Stimulated activated CD4-positive, alpha-beta T cell treated with anti-CD3 and anti-CD28 coated beads, Interleukin-12 subunit alpha, Interleukin-12 subunit beta, amount 100 ng/mL, for 48 hours (primary cell): ENCODE data around the gene KIF5B.
"Not testable (repeated sequence)": the region's sequence is repeated elsewhere in the genome, so short reads cannot be mapped to it uniquely, and the experiment has no call there.

Experiments
- DNase-seq, 3 donors: peaks; one replicate each; pipeline ENCODE4 v3.0.0-alpha.2; 2020; ENCODE audit warnings: low read depth in 2 of 3, low spot score in 1 of 3

The KIF5B gene

DNA sequence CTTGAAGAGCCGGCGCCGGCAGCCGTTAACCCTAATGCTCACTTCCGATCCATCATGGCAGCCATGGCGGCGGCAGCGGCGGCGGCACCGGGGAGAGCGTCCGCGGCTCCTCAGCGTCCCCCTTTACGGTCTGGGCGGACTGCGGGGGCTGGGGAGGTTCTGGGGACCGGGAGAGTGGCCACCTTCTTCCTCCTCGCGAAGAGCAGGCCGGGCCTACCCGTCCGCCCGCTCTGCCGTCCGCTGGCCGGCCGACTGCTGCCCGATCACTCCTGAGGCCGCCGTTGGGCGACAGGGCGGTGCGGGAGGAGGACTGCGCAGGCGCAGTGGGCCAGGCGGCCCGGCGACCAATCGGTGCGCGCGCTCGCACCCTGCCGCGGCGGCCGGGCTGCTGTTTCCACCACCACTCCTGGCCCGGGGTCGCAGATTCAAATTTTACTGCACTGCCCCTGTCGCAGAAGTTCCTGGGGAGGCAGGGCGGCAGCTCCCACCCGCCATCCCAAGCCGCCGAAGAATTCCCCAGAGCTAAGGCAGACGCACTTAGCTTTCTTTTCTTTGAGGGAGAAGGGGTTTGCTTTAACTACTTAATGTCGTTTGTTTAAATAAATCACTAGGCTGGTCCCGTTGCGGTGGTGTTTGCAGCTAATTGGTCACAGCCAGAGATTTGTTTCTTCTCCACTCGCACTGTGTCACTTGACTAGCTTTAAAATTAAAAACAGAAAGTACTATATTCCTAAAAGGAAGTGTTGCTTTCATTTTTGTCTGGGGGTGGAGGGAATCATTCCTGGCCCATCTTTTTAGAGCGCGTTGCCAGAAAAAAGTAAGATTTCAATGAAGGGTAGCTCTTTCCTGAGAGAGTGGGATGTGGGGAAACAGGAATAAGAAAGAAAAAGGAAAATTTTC, at the start of gene KIF5B:
TSS of gene KIF5B (minus strand) at position 290 of the 900 bp plus-strand sequence. CDS start 452 bp downstream, outside the sequence.
- DNase-seq = peak; percentile 66 to 84 (median 69)

DNA sequence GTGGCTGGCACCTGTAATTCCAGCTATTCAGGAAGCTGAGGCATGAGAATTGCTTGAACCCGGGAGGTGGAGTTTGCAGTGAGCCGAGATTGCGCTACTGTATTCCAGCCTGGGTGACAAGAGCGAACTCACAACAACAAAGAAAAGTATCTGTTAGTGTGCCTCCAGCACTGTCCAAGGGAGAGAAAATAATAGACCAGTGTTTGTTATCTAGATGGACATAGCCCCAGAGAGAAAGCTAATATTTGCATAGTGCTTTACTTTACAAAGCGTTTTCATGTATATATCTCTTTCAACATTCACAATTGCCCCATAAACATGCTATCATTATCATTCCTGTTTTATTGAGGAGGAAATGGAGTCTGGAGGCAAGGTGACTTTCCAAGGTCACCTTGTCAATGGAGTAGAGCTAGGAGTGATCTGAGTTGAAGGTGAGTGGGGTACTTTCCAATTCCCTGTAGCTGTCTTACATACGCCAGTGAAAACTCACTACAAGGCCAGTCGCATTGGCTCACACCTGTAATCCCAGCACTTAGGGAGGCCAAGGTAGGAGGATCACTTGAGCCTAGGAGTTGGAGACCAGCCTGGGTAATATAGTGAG, 49.7 kb upstream of the KIF5B start:
- no peak for DNase-seq

DNA sequence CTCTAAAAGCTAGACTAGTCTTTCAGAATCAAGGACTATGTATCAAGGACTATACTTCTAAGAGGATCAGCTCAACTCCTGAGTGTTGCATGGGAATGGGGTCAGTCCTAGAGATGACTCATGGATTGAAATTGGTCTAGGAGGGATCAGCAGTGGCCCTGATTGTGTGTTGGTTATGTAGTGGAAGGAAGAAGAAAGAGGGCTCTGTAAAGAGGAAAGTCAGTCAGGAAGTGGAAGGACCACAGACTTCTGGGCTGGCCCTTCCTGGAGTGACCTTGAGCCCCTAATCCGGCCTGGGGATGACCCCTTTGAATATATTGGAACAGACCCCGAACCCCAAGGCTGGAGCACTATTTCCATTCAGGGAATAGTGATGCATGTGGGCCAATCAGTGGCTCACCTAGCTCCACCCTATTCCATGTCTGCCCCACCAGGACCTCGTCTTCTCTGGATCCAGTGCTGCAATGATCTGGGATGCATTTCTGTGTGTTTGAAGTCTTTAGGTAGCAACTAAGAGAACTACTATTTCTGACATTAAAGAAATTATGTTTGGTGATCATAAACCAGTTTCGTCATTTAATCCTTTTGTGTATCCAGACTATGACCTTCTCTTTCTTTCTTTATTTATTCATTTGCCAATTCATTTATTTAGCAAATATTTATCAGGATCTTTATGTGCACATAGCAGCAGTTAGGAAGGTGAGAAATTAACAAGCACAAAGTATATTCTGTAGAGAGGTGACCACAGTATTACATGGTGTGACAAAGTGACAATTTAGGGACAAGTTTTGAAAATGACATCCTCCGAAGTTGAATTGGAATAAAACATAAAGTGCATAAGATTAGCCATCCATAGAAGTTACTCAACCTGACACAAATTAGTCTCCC, 48.6 kb upstream of the KIF5B start:
- no peak for DNase-seq

DNA sequence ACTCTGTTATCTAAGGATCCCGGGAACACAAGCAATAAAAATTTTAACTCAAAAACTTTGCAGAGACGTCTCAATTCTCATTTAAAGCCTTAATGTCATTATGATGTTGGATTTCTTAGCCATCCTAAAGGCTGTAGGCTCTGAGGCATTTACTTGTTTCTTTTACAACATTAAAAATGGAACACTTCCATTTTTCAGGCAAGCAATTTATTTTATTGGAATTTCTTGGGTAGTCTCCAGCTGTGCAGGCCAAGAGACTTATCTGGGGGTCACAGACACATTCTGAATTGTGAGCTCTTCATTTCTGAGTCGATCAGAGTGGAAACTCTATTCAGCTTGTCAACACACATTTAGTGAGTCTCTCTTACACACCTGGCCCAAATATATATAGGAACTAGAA, 48.0 kb upstream of the KIF5B start:
- DNase-seq = no peak

DNA sequence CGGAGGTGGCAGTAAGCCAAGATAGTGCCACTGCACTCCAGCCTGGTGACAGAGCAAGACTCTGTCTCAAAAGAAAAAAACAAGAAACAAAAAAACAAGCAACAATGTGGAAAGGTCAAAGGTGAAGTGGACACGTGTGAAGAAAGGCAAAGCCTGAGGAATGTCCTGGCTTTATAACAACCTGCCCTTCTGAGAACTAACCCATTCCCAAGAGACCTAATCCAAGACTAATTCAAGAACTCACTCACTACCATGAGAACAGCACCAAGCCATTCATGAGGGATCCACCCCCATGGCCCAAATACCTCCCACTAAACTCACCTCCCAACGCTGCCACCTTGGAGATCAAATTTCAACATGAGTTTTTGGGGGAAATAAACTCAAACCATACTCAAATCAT, 47.5 kb upstream of the KIF5B start:
- DNase-seq = no peak

DNA sequence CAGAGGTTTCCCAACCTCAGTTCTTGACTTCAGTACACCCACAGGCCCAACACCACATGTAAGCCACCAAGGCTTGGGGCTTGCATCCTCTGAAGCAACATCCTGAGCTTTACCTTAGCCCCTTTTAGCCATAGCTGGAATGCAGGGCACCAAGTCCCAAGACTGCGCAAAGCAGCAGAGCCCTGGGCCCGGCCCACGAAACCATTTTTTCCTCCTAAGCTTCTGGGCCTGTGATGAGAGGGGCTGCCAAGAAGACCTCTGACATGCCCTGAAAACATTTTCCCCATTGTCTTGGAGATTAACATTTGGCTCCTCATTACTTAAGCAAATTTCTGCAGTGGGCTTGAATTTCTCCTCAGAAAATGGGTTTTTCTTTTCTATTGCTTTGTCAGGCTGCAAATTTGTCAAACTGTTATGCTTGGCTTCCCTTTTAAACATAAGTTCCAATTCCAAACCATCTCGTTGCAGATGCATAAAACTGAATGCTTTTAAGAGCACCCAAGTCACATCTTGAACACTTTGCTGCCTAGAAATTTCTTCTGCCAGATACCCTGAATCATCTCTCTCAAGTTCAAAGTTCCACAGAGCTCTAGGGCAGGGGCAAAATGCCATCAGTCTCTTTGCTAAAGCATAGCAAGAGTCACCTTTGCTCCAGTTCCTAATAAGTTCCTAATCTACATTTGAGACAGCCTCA, 42.5 kb upstream of the KIF5B start:
- DNase-seq = not testable (repeated sequence)

DNA sequence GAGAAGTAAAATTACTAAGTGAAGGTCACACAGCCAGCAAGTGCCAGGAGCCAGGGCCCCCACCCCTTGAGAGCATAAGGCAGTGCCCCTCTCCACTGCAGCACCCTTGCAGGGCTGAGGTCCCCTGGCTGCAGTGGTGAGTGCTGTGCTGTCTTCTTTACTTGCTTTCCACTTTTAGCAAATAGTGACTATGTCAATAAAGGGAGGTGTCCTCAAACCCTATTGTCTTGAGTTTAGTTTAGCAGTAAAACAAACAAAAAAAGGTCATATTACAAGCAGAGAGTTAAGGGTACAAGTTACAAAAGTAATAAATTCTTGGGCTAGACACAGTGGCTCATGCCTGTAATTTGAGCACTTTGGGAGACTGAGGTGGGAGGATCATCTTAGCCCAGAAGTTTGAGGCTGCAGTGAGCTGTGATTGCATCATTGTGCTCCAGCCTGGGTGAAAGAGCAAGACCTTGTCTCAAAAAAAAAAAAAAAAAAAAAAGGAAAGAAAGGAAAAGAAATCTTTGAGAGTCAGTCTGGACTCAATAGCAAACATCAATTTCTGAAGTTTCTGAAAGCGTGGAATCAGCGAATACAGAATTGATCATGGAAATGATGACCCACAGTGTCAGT, 39.0 kb upstream of the KIF5B start:
- no peak for DNase-seq

DNA sequence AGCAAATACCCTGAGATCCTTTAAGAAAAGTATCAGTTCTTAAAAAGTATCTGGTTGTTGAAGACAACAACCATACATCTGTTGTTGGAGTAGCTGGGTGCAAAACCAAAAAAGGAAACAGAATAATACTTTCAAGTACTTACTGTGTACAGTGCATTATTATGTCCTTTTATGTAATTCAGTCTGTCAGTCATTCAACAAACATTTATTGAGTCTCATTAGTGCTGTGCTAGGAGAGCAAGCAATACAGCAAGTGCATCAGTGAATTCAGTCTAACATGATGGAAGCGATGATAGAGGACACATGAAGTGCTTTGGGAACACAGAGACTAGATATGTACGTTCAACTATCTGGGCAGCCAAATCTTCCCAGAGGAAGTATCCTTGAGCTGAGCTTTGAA, 37.4 kb upstream of the KIF5B start:
- no peak for DNase-seq

DNA sequence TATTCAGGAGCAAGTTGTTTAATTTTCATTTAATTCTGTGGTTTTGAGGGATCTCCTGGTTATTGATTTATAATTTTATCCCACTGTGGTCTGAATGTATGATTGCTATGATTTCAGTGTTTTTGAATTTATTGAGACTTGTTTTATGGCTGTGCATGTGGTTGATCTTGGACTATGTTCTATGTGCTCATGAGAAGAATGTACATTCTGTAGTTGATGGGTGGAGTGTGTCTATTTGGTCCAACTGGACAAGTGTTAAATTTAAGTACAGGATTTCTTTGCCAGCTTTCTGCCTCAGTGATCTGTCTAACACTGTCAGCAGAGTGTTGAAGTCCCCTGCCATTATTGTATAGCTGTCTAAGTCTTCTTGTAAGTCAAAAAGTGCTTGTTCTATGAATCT, 34.8 kb upstream of the KIF5B start:
- DNase-seq = no peak

DNA sequence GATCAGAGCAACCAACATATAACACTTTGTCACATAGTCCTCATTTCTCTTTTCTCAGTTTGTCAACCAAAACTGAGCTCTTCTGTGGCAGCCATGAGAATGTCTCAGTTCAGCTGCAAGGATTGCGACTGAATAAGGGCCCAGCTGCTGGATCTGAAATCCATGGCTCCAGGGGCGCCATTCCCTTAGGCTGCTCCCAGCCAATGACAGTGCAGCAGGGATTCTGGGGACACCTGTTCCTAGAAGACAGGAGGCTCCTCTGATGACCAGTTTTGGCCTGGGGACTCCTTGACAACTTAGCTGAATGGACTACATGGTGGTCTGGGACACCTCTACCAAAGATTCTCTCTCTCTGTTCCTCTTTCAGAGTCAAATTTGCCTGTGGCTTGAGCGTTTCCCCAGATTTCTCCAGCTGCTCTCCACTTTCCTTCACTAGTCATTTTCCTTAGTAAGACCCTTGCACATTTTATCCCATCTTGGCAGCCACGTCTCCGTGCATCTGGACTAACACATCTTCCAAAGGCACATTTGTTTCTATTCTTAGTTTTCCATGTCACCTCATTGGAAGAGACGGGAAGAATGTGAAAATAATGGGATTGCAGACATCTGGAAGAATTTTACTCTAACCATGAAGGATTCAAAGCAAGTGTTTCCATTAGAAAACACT, 28.1 kb upstream of the KIF5B start:
- DNase-seq = no peak

DNA sequence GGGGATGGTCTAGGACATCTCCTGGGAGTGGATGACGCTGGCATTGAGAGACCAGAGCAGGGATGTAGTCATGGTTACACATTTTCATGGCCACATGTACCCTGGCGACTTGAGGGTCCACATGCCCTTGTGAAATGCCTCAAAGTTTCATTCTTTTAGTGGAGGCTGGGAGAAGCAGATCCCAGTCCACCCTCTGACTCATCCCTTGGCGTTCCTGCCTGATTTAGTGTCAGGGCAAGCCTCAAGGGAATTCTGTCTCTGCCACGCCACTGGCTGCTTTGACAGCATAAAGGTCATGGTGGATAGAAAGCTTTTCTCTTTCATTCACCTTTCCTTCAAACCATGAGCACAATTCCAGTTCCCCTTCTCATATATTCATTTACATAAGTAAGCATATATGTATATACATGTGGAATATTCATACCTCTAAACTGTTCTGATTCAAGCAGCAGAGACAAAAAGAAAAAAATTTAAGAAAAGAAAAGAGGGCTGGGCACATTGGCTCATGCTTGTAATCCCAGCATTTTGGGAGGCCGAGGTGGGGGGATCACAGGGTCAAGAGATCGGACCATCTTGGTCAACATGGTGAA, 21.8 kb upstream of the KIF5B start:
- DNase-seq = no peak

DNA sequence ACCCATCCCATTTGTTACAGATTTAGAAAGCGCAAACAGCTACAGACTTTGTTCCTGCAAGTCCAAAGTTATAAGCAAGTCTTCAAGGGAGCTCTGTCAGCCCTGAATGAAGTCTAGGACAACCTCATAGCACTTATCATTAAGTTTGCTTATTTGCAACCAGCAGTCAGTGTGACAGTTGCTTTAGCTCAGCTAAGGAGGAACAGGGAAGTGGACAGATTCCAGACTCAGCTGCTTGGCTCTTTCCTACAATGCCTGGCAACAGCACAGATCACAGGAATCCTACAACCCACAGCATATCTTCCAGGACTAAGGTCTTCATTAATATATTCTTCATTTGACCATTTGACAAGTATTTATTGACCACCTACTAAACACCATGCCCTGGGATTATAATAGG, 17.4 kb upstream of the KIF5B start:
- DNase-seq = no peak

DNA sequence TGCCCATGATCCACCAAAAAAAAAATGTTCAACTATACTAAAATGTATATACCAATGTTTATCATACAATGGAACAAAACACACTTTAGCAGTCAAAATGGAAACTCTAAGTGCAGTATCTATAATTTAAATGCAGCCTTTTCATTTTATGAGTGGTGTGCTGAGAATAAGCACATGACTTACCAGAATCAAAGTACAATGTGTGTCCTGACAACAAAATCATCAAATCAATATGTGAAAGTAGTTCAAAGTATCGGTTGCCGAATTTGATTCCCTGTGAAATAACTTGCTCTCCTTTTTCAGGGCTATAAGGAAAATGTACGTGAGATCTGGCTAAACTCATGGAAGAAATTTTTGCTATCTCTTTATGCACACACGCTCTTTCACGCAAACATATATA, 16.9 kb upstream of the KIF5B start:
- no peak for DNase-seq

DNA sequence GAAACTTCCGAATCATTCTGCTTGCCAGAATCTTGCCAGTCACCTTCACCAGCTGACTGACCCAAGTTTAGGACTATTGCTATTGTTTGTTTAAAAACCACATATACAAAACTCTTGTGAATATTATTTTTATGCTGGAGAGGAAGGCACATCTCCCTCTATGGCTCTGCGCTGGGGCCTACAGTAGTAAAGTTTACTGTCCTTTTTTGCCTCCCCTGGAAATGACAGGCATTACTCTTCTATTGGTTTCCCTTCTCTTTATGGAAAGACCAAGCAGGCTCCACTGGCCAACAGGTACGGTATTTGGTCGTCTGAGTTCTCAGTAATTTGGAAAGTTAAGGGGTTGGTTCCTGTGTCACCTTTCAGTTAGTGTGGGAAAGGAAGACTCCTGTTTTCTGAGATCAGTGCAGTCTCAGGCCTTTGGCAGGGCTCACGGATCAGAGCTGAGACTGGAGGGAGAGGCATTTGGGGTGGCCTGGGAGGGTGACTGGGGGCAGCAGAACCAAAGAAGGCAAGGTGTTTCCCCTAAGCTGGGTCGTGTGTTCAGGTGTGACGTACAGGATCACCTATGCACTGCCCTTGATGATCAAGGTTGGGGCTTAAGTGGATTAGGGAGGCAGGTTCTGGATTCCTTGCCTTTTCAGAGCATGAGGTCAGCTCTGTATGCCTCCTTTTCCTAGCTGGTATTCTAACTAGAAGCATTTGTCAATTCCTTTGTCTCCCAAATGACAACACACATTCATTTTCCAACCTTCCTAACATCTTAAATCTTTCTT, 16.0 kb upstream of the KIF5B start:
- DNase-seq = no peak

DNA sequence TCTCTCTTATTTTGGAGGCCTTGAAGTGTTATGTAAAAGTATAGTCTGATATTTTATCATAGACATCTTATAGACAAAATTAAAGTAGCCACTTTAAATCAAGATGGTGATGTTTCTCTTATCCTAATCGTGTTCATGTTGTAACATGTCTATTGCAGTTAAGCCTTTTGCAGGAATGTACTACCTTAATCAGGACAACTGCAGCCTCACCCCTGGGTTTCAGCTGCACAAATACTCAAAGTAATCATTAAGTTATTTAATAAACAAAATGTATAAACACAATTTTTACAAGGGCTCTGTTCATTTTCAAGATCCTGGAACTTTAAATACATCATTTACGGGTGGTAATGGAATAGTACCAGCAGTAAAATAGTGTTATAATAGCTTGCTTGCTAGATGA, 14.4 kb upstream of the KIF5B start:
- DNase-seq = no peak

DNA sequence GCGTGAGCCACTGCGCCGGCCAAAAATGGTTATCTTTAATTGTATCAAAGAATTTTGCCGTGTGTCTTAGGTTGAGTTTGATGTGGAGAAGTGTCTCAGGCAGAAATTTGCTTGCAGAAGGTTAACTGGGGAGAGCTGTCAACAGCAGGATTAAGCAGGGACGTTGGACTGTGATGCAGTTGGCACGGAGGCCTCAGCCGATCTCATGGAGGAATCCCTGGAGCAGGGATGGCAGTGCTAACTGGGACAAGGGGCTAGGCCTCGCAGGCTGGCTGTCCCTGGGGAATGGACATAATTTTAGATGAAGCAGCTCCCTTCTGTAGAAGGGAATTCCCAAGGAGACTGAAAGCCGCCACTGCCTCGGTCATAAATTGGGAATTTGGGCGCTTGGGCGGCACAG, 12.3 kb upstream of the KIF5B start:
- DNase-seq = no peak

DNA sequence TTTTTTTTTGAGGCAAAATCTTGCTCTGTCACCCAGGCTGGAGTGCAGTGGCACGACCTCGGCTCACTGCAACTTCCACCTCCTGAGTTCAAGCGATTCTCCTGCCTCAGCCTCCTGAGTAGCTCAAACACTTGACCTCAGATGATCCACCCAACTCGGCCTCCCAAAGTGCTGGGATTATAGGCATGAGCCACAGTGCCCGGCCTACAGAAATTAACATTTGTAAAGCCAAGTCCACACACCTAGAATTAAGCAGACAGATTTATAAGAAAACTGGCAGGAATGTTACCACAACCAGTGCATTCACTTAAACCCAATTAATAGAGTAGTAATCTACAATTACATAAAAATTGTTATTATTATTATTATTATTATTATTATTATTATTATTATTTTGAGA, 11.7 kb upstream of the KIF5B start:
- not testable (repeated sequence) for DNase-seq

DNA sequence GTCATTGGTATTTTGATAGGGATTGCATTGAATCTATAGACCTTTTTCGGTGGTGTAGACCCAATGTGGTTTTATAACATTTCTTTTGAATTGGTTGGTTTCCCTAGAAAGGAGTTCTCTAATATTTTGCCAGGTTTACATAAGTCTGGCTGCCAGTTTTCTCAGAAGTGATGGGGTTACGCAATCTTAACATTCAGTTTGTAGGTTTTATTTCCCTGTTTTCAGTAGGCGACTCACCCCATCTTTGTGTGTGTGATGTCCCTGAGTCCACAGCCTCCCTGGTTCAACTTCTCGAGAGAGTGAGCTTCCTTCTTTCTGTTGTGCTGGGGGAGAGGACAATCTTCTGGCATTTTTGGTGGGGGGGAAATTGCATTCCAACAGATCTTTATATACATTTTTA, 9.6 kb upstream of the KIF5B start:
- DNase-seq = no peak

DNA sequence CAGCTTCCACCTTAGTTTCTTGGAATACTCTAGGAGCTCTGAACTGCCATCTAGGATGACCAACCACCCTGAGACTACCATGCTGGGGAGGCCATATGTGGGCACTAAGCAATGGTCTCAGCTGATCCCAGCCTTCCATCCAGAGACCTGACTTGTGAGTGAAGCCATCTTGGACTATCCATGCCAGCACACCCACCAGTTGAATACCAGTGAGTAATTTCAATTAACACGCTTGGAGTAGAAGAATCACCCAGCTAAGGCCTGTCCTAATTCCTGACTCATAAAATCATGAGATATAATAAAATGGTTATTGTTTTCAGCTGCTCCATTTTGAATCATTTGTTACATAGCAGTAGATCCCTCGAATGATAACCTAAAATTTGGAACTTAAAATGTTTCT, 5.2 kb upstream of the KIF5B start:
- DNase-seq = no peak
